ENCODE measurements around the gene VAT1L.

VAT1L gene

GRCh38 chr16:77912617-77913016 lies 124.3 kb downstream of the VAT1L start:
- no peak overlapping the region for H3K27ac ChIP-seq (ENCODE audit: low read depth, low read length)
- H3K4me2 ChIP-seq (ENCODE audit: low read length) = no peak overlapping the region
- no peak for TF ChIP-seq CTCF (IDR thresholded peaks at IDR 0.05; ENCODE audit: low read depth, low read length, poor library complexity, severe bottlenecking)
- no peak for TF ChIP-seq EZH2phosphoT487 (IDR thresholded peaks at IDR 0.05; ENCODE audit: borderline replicate concordance, low read length)
- no peaks in the 10 kb centered on the region for H3K79me2 ChIP-seq (ENCODE audit: control insufficient read depth, low read length)
- no peaks in the 10 kb centered on the region for H3K27me3 ChIP-seq (ENCODE audit: control insufficient read depth, low read length)
- H3K9me3 ChIP-seq (ENCODE audit: control insufficient read depth, insufficient read depth, low read length) = no peaks in the 10 kb centered on the region
- H3K9me2 ChIP-seq (replicated peaks; ENCODE audit: control insufficient read depth, low read length) = no peaks in the 10 kb centered on the region
- H3K36me3 ChIP-seq (ENCODE audit: control insufficient read depth, low read length) = no peaks in the 10 kb centered on the region
- no peaks in the 10 kb centered on the region for H4K20me1 ChIP-seq (ENCODE audit: control insufficient read depth, insufficient read depth, low read depth, low read length)
- H3K4me3 ChIP-seq (ENCODE audit: low read length) = no peak overlapping the region
- no peaks in the 10 kb centered on the region for H3F3A ChIP-seq (ENCODE audit: control insufficient read depth, insufficient read depth)
- no peaks in the 10 kb centered on the region for H3K4me1 ChIP-seq (ENCODE audit: control insufficient read depth, low read length)

- H3K27me3 ChIP-seq (ENCODE audit: control insufficient read depth, low read length) = no peaks in the 10 kb centered on the region
- no peaks in the 10 kb centered on the region for H3F3A ChIP-seq (ENCODE audit: control insufficient read depth, insufficient read depth)
- H3K36me3 ChIP-seq (ENCODE audit: control insufficient read depth, low read length) = no peaks in the 10 kb centered on the region
- no peak overlapping the region for H3K4me2 ChIP-seq (ENCODE audit: low read length)
- H3K9me2 ChIP-seq (replicated peaks; ENCODE audit: control insufficient read depth, low read length) = no peaks in the 10 kb centered on the region
- no peak overlapping the region for H3K27ac ChIP-seq (ENCODE audit: low read depth, low read length)
- H3K4me1 ChIP-seq (ENCODE audit: control insufficient read depth, low read length) = no peaks in the 10 kb centered on the region
- no peak for TF ChIP-seq CTCF (IDR thresholded peaks at IDR 0.05; ENCODE audit: low read depth, low read length, poor library complexity, severe bottlenecking)
- no peak overlapping the region for H3K4me3 ChIP-seq (ENCODE audit: low read length)
- H3K9me3 ChIP-seq (ENCODE audit: control insufficient read depth, insufficient read depth, low read length) = no peaks in the 10 kb centered on the region
- H3K79me2 ChIP-seq (ENCODE audit: control insufficient read depth, low read length) = no peaks in the 10 kb centered on the region
- no peaks in the 10 kb centered on the region for H4K20me1 ChIP-seq (ENCODE audit: control insufficient read depth, insufficient read depth, low read depth, low read length)
These were observed 125.4 kb downstream of the VAT1L start for GRCh38 chr16:77913738-77914253.

- TF ChIP-seq CTCF (IDR thresholded peaks at IDR 0.05; ENCODE audit: low read depth, low read length, poor library complexity, severe bottlenecking) (no peak), EZH2phosphoT487 (IDR thresholded peaks at IDR 0.05; ENCODE audit: borderline replicate concordance, low read length) (no peak)
- H3K4me3 ChIP-seq (ENCODE audit: low read length) = no peak overlapping the region
- no peaks in the 10 kb centered on the region for H3K79me2 ChIP-seq (ENCODE audit: control insufficient read depth, low read length)
- H3K27ac ChIP-seq (ENCODE audit: low read depth, low read length) = no peak overlapping the region
- H3K4me1 ChIP-seq (ENCODE audit: control insufficient read depth, low read length) = no peaks in the 10 kb centered on the region
- H4K20me1 ChIP-seq (ENCODE audit: control insufficient read depth, insufficient read depth, low read depth, low read length) = no peaks in the 10 kb centered on the region
- H3K9me2 ChIP-seq (replicated peaks; ENCODE audit: control insufficient read depth, low read length) = no peaks in the 10 kb centered on the region
- H3K4me2 ChIP-seq (ENCODE audit: low read length) = no peak overlapping the region
- no peaks in the 10 kb centered on the region for H3K9me3 ChIP-seq (ENCODE audit: control insufficient read depth, insufficient read depth, low read length)
- no peaks in the 10 kb centered on the region for H3K36me3 ChIP-seq (ENCODE audit: control insufficient read depth, low read length)
- H3F3A ChIP-seq (ENCODE audit: control insufficient read depth, insufficient read depth) = no peaks in the 10 kb centered on the region
- H3K27me3 ChIP-seq (ENCODE audit: control insufficient read depth, low read length) = no peaks in the 10 kb centered on the region
These were observed 127.7 kb downstream of the VAT1L start for GRCh38 chr16:77916111-77916510.

- no peak overlapping the region for H3K4me3 ChIP-seq (ENCODE audit: low read length)
These were observed 129.6 kb downstream of the VAT1L start for GRCh38 chr16:77917971-77918370.

More at GRCh38 chr16:77917971-77918370, 129.6 kb downstream of the VAT1L start:
- H3K36me3 ChIP-seq (ENCODE audit: control insufficient read depth, low read length) = no peaks in the 10 kb centered on the region
- H3K4me2 ChIP-seq (ENCODE audit: low read length) = no peak overlapping the region
- no peaks in the 10 kb centered on the region for H4K20me1 ChIP-seq (ENCODE audit: control insufficient read depth, insufficient read depth, low read depth, low read length)
- no peaks in the 10 kb centered on the region for H3K79me2 ChIP-seq (ENCODE audit: control insufficient read depth, low read length)
- TF ChIP-seq EZH2phosphoT487 (IDR thresholded peaks at IDR 0.05; ENCODE audit: borderline replicate concordance, low read length) (no peak), CTCF (IDR thresholded peaks at IDR 0.05; ENCODE audit: low read depth, low read length, poor library complexity, severe bottlenecking) (no peak)
- H3K4me1 ChIP-seq (ENCODE audit: control insufficient read depth, low read length) = no peaks in the 10 kb centered on the region
- no peaks in the 10 kb centered on the region for H3K9me3 ChIP-seq (ENCODE audit: control insufficient read depth, insufficient read depth, low read length)
- no peaks in the 10 kb centered on the region for H3F3A ChIP-seq (ENCODE audit: control insufficient read depth, insufficient read depth)
- no peaks in the 10 kb centered on the region for H3K9me2 ChIP-seq (replicated peaks; ENCODE audit: control insufficient read depth, low read length)
- no peaks in the 10 kb centered on the region for H3K27me3 ChIP-seq (ENCODE audit: control insufficient read depth, low read length)
- H3K27ac ChIP-seq (ENCODE audit: low read depth, low read length) = no peak overlapping the region
